Activated T-cell treated with anti-CD3 and anti-CD28 coated beads, Interleukin-2, amount 50 U/mL, for 4 hours (primary cell): ENCODE measurements around the gene PRKX. TPM values are rescaled to one million over a fixed set of nuclear protein-coding genes. Genes with fewer than 3 reads are reported as not detected.
"Not testable (repeated sequence)": the region's sequence is repeated elsewhere in the genome, so short reads cannot be mapped to it uniquely, and the experiment has no call there.

Source experiments
- ATAC-seq, 2 donors: fragments of 200-7000 bp; cut with Tn5 transposase; one replicate each; pipeline ENCODE4 v1.10.0; 2021
- DNase-seq: peaks from one replicate; pipeline ENCODE4 v3.0.0-alpha.2; 2020
- H3K27me3 Mint-ChIP-seq: one replicate; pipeline ENCODE4 v1.8.0; 2021; ENCODE audit warnings: low read depth, mixed read lengths
- H3K36me3 Mint-ChIP-seq: one replicate; pipeline ENCODE4 v1.8.0; 2022; ENCODE audit warnings: mixed read lengths; ENCODE audit not compliant: insufficient read depth
- H3K4me1 Mint-ChIP-seq: one replicate; pipeline ENCODE4 v1.8.0; 2021; ENCODE audit warnings: low read depth, mixed read lengths
- H3K4me3 Mint-ChIP-seq: one replicate; pipeline ENCODE4 v1.8.0; 2021; ENCODE audit warnings: mild to moderate bottlenecking, moderate library complexity, mixed read lengths
- H3K9me3 Mint-ChIP-seq: one replicate; pipeline ENCODE4 v1.8.0; 2021; ENCODE audit warnings: mixed read lengths
- total RNA-seq, 3 donors: library from RNA; stranded (reverse); gene quantifications; one replicate each; pipeline ENCODE4 v1.2.1, GENCODE V29; 2021

PRKX gene
- total RNA-seq, 3 donors from 2014 or later = 29.5 to 40.8 (median 29.8) TPM

DNA sequence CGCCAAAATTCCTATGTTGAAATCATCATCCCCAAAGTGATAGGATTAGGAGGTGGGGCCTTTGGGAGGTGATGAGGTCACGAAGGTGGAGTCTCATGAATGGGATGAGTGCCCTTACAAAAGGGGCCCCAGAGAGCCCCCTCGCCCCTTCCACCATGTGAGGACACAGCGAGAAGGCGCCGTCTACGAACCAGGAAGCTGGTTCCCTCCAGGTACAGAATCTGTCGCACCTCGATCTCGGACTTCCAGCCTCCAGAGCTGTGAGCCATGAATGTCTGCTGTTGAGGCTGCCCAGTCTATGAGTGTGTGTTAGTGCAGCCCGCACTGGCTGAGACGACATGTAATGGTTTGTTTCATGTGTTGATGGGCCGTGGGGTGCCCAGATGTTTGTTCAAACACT is 60.3 kb downstream of the PRKX start:
- Mint-ChIP-seq H3K36me3 (peaks cover 7% of the 10 kb centered on the region), H3K4me1 (peaks cover 2% of the 10 kb centered on the region), H3K9me3 (no peaks in the 10 kb centered on the region), H3K4me3 (no peak overlapping the region), H3K27me3 (no peaks in the 10 kb centered on the region)
- ATAC-seq (no peak), DNase-seq (no peak)

GRCh38 chrX:3651277-3651676 is 62.2 kb downstream of the PRKX start:
- DNase-seq (no peak), ATAC-seq (no peak)
- no peaks in the 10 kb centered on the region for H3K27me3 Mint-ChIP-seq
- H3K36me3 Mint-ChIP-seq = peaks cover 8% of the 10 kb centered on the region
- H3K4me1 Mint-ChIP-seq = peaks cover 2% of the 10 kb centered on the region
- H3K9me3 Mint-ChIP-seq = no peaks in the 10 kb centered on the region
- no peak overlapping the region for H3K4me3 Mint-ChIP-seq

- Mint-ChIP-seq H3K36me3 (peaks cover 21% of the 10 kb centered on the region), H3K27me3 (no peaks in the 10 kb centered on the region), H3K9me3 (no peaks in the 10 kb centered on the region), H3K4me3 (no peak overlapping the region), H3K4me1 (peaks cover 2% of the 10 kb centered on the region)
- ATAC-seq (no peak), DNase-seq (no peak)
Observed at GRCh38 chrX:3648084-3648483, 65.4 kb downstream of the PRKX start.

DNA sequence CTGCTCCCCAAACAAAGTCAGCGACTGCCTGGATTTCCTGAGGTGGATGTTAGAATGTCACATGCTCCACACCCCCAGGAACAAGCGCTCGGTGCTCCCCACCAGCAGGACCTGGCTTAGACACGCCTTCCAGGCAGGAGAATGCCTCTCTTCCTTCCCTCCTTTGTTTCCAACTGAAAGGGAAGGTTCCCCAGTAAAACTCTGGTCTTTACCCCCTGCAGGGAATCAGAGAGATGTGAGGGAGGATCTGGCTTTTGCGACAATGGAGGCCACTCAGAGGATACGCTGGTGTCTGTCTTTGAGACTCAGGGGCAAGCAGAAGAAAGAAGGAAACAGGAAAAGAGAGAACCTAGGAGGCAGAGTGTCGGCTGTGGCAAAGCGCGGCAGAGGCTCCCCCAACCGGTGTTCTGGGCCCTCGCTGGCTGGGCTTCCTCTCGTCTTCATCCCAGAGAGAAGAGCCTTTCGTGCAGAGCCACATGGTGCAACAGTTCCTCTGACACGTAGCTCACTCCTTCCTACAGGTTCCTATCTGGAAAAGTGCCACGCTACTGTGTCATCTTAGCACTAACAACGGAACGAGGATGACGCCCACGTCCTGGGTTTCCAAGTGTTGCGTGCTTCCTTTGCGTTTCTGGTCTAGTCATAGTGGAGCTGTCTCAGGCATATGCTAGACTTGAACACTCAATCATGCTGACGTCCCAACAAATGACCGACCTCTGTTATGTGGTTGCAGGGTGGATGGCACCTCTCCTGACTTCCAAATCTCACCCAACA is 73.4 kb downstream of the PRKX start:
- not testable (repeated sequence) for H3K9me3 Mint-ChIP-seq, H3K4me1 Mint-ChIP-seq, ATAC-seq, H3K4me3 Mint-ChIP-seq, H3K27me3 Mint-ChIP-seq, DNase-seq
- peaks cover 13% of the 10 kb centered on the region for H3K36me3 Mint-ChIP-seq

- no peak for ATAC-seq
- Mint-ChIP-seq H3K9me3 (no peaks in the 10 kb centered on the region), H3K27me3 (no peaks in the 10 kb centered on the region), H3K4me1 (no peaks in the 10 kb centered on the region), H3K4me3 (no peak overlapping the region), H3K36me3 (peaks cover 10% of the 10 kb centered on the region)
- no peak for DNase-seq
Observed at GRCh38 chrX:3639236-3639635, 74.2 kb downstream of the PRKX start.

GRCh38 chrX:3638280-3638873 is 75.1 kb downstream of the PRKX start:
- DNase-seq (peak; percentile 32), ATAC-seq (no peak)
- no peaks in the 10 kb centered on the region for H3K27me3 Mint-ChIP-seq
- no peak overlapping the region for H3K4me3 Mint-ChIP-seq
- no peaks in the 10 kb centered on the region for H3K4me1 Mint-ChIP-seq
- no peaks in the 10 kb centered on the region for H3K9me3 Mint-ChIP-seq
- peaks cover under 1% of the 10 kb centered on the region for H3K36me3 Mint-ChIP-seq

- ATAC-seq (no peak), DNase-seq (no peak)
- Mint-ChIP-seq H3K9me3 (no peaks in the 10 kb centered on the region), H3K4me1 (no peaks in the 10 kb centered on the region), H3K4me3 (no peak overlapping the region), H3K27me3 (no peaks in the 10 kb centered on the region), H3K36me3 (peaks cover under 1% of the 10 kb centered on the region)
Observed at GRCh38 chrX:3636803-3637202, 76.6 kb downstream of the PRKX start.

GRCh38 chrX:3631196-3631595 is 82.3 kb downstream of the PRKX start:
- ATAC-seq (no peak), DNase-seq (no peak)
- H3K27me3 Mint-ChIP-seq = no peaks in the 10 kb centered on the region
- H3K36me3 Mint-ChIP-seq = peaks cover 12% of the 10 kb centered on the region
- H3K4me1 Mint-ChIP-seq = no peaks in the 10 kb centered on the region
- no peak overlapping the region for H3K4me3 Mint-ChIP-seq
- no peaks in the 10 kb centered on the region for H3K9me3 Mint-ChIP-seq

DNA sequence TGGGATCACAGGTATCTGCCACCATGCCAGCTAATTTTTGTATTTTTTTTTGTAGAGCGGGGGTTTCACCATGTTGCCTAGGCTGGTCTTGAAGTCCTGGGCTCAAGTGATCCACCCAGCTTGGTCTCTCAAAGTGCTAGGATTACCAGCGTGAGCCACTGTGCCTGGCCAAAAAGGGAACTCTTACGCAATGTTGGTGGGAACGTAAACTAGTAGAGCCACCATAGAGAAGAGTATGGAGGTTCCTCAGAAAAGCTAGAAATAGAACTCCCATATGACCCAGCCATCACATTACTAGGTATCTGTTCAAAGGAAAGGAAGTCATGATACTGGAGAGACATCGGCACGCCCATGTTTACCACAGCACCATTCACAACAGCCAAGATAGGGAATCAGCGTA is 85.9 kb downstream of the PRKX start:
- no peak overlapping the region for H3K4me3 Mint-ChIP-seq
- no peaks in the 10 kb centered on the region for H3K4me1 Mint-ChIP-seq
- ATAC-seq = no peak
- H3K9me3 Mint-ChIP-seq = no peaks in the 10 kb centered on the region
- H3K36me3 Mint-ChIP-seq = peaks cover 15% of the 10 kb centered on the region
- H3K27me3 Mint-ChIP-seq = no peaks in the 10 kb centered on the region
- no peak for DNase-seq

DNA sequence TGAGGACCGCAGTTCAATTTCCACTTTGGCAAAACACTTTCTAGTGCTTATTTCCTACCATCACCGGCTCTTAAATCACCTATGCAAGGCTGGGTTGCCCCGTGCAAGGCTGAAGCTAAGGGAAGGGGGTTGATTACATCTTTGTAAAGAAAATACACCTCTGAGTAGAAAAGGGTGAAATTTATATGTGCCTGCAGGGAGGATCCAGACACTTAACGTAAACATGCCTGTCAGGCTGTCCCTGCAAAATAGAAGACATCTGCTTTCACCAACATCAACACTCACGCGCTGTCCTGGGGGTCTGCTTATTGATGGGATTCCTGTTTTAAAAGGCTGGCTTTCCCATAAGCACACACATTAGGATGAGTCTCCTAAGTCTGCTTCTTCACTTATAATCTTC is 92.0 kb downstream of the PRKX start:
- Mint-ChIP-seq H3K36me3 (peaks cover 11% of the 10 kb centered on the region), H3K9me3 (no peaks in the 10 kb centered on the region), H3K4me3 (no peak overlapping the region), H3K27me3 (no peaks in the 10 kb centered on the region), H3K4me1 (no peaks in the 10 kb centered on the region)
- DNase-seq (no peak), ATAC-seq (no peak)

GRCh38 chrX:3611744-3612143 is 101.7 kb downstream of the PRKX start:
- H3K9me3 Mint-ChIP-seq, H3K27me3 Mint-ChIP-seq, ATAC-seq, DNase-seq, H3K4me1 Mint-ChIP-seq, H3K4me3 Mint-ChIP-seq: not testable (repeated sequence)
- H3K36me3 Mint-ChIP-seq = peaks cover 10% of the 10 kb centered on the region

GRCh38 chrX:3609810-3610209 is 103.6 kb downstream of the PRKX start:
- DNase-seq = no peak
- Mint-ChIP-seq H3K4me1 (no peaks in the 10 kb centered on the region), H3K4me3 (no peak overlapping the region), H3K9me3 (no peaks in the 10 kb centered on the region), H3K27me3 (no peaks in the 10 kb centered on the region), H3K36me3 (peaks cover 10% of the 10 kb centered on the region)
- ATAC-seq = no peak

- Mint-ChIP-seq H3K27me3 (no peaks in the 10 kb centered on the region), H3K36me3 (peaks cover 6% of the 10 kb centered on the region), H3K9me3 (no peaks in the 10 kb centered on the region), H3K4me1 (no peaks in the 10 kb centered on the region), H3K4me3 (no peak overlapping the region)
- no peak for ATAC-seq
- DNase-seq = no peak
Observed at GRCh38 chrX:3603026-3603661, 110.3 kb downstream of the PRKX start.

- no peak for DNase-seq
- ATAC-seq = no peak
- Mint-ChIP-seq H3K4me3 (no peak overlapping the region), H3K4me1 (no peaks in the 10 kb centered on the region), H3K9me3 (no peaks in the 10 kb centered on the region), H3K36me3 (peaks cover 10% of the 10 kb centered on the region), H3K27me3 (no peaks in the 10 kb centered on the region)
Observed at GRCh38 chrX:3599802-3600430, 113.5 kb downstream of the PRKX start.
